ENCODE measurements around the gene TEX14.

Gene TEX14
- long read RNA-seq, partial matches to known transcripts, result 0 of 1 reads
- long read RNA-seq, other reads (novel, unspliced or antisense), result 1 of 1 reads

- peak within 1 kb of the TSS; percentile 95 for H3K27ac ChIP-seq (replicated peaks)
- no peak for DNase-seq (ENCODE audit: low read depth in 1 of 2, low spot score in 1 of 2)
- no peaks in the 10 kb centered on the region for H3K27me3 ChIP-seq (ENCODE audit: insufficient read depth, poor library complexity, severe bottlenecking)
- H3K4me3 ChIP-seq (replicated peaks; ENCODE audit: insufficient read depth, low read length), result peak within 1 kb of the TSS; percentile 61
- TF ChIP-seq GABPA (IDR thresholded peaks at IDR 0.05; ENCODE audit: low read depth) (no peak), CTCF (IDR thresholded peaks at IDR 0.05; ENCODE audit: insufficient read depth, low read length) (no peak), SPI1 (IDR thresholded peaks at IDR 0.05; ENCODE audit: borderline replicate concordance, low read depth) (no peak)
These were observed at the start of gene TEX14 for GRCh38 chr17:58691701-58692238. TSS of gene TEX14 (minus strand) at chr17:58692045. CDS start at chr17:58652001, 40,044 bp downstream.

- H3K27ac ChIP-seq (replicated peaks), result no peak overlapping the region
- DNase-seq (ENCODE audit: low read depth in 1 of 2, low spot score in 1 of 2), result no peak
These were observed 49.3 kb upstream of the TEX14 start for GRCh38 chr17:58741121-58741625.

GRCh38 chr17:58734811-58735210, 43.0 kb upstream of the TEX14 start:
- no peak overlapping the region for H3K4me3 ChIP-seq (replicated peaks; ENCODE audit: insufficient read depth, low read length)
- H3K27ac ChIP-seq (replicated peaks), result no peak overlapping the region
- DNase-seq (ENCODE audit: low read depth in 1 of 2, low spot score in 1 of 2), result no peak
- no peaks in the 10 kb centered on the region for H3K27me3 ChIP-seq (ENCODE audit: insufficient read depth, poor library complexity, severe bottlenecking)
- TF ChIP-seq CTCF (IDR thresholded peaks at IDR 0.05; ENCODE audit: insufficient read depth, low read length), result no peak
- no peak for TF ChIP-seq GABPA (IDR thresholded peaks at IDR 0.05; ENCODE audit: low read depth)
- no peak for TF ChIP-seq SPI1 (IDR thresholded peaks at IDR 0.05; ENCODE audit: borderline replicate concordance, low read depth)
- TF ChIP-seq POLR2AphosphoS5 (IDR thresholded peaks at IDR 0.05; ENCODE audit: low read depth), result no peak
- TF ChIP-seq REST (IDR thresholded peaks at IDR 0.05; ENCODE audit: insufficient replicate concordance, low read depth), result no peak

More at GRCh38 chr17:58741121-58741625, 49.3 kb upstream of the TEX14 start:
- Histone ChIP-seq H3K27me3 (ENCODE audit: insufficient read depth, poor library complexity, severe bottlenecking) (no peaks in the 10 kb centered on the region), H3K4me3 (replicated peaks; ENCODE audit: insufficient read depth, low read length) (no peak overlapping the region)
- TF ChIP-seq GABPA (IDR thresholded peaks at IDR 0.05; ENCODE audit: low read depth), result no peak
- no peak for TF ChIP-seq CTCF (IDR thresholded peaks at IDR 0.05; ENCODE audit: insufficient read depth, low read length)
- TF ChIP-seq REST (IDR thresholded peaks at IDR 0.05; ENCODE audit: insufficient replicate concordance, low read depth), result no peak
- TF ChIP-seq SPI1 (IDR thresholded peaks at IDR 0.05; ENCODE audit: borderline replicate concordance, low read depth), result no peak
- no peak for TF ChIP-seq POLR2AphosphoS5 (IDR thresholded peaks at IDR 0.05; ENCODE audit: low read depth)
